ENCODE measurements around the gene PLK3. TPM values are rescaled to one million over a fixed set of nuclear protein-coding genes. Genes with fewer than 3 reads are reported as not detected.
"Not testable (repeated sequence)": the region's sequence is repeated elsewhere in the genome, so short reads cannot be mapped to it uniquely, and the experiment has no call there.

PLK3 gene
- total RNA-seq, 1 experiment from 2014 or later: 12.7 TPM

- BruUV-seq (replicated peaks): no TSS peak
- Histone ChIP-seq H3K9me2 (ENCODE audit: insufficient read depth) (no peaks in the 10 kb centered on the region), H3K27me3 (ENCODE audit: insufficient read depth, low read depth) (no peaks in the 10 kb centered on the region), H3K4me1 (replicated peaks; ENCODE audit: insufficient read depth) (peaks cover 72% of the 10 kb centered on the region), H3K36me3 (ENCODE audit: low read depth) (no peaks in the 10 kb centered on the region), H3K4me2 (no peak overlapping the region), H3K4me3 (no peak overlapping the region), H2AFZ (no peak overlapping the region), H3K9me3 (ENCODE audit: insufficient read depth, low read depth) (no peaks in the 10 kb centered on the region), H3K79me2 (ENCODE audit: low read depth) (no peaks in the 10 kb centered on the region; the same call in 1 of the 2 replicates), H3K27ac (peak overlapping the region; percentile 17; the same call in 1 of the 2 replicates), H4K20me1 (ENCODE audit: insufficient read depth) (no peaks in the 10 kb centered on the region), H3F3A (ENCODE audit: insufficient read depth, low read depth) (peaks cover 68% of the 10 kb centered on the region)
- no peak for TF ChIP-seq EZH2 (IDR thresholded peaks at IDR 0.05; ENCODE audit: low read depth)
- TF ChIP-seq, protein P1, sequence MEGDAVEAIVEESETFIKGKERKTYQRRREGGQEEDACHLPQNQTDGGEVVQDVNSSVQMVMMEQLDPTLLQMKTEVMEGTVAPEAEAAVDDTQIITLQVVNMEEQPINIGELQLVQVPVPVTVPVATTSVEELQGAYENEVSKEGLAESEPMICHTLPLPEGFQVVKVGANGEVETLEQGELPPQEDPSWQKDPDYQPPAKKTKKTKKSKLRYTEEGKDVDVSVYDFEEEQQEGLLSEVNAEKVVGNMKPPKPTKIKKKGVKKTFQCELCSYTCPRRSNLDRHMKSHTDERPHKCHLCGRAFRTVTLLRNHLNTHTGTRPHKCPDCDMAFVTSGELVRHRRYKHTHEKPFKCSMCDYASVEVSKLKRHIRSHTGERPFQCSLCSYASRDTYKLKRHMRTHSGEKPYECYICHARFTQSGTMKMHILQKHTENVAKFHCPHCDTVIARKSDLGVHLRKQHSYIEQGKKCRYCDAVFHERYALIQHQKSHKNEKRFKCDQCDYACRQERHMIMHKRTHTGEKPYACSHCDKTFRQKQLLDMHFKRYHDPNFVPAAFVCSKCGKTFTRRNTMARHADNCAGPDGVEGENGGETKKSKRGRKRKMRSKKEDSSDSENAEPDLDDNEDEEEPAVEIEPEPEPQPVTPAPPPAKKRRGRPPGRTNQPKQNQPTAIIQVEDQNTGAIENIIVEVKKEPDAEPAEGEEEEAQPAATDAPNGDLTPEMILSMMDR (conservative IDR thresholded peaks at IDR 0.05): no peak
- intact Hi-C loops (cut with micrococcal nuclease; ENCODE audit: unreplicated experiment): no loop called here
- CTCF ChIA-PET: interaction anchor here (1.1 kb wide), 1 partner anchor 10 kb away, joined by 5 read pairs; no protein-coding TSS in a partner anchor
- DNase-seq: no peak
- POLR2A ChIA-PET (ENCODE audit: unreplicated experiment): interaction anchor here (0.6 to 0.7 kb wide), 2 partner anchors 71 to 492 kb away, joined by 4 to 6 read pairs; no protein-coding TSS in a partner anchor
Observed at GRCh38 chr1:44811234-44811633, 11.1 kb downstream of the PLK3 start.

DNA sequence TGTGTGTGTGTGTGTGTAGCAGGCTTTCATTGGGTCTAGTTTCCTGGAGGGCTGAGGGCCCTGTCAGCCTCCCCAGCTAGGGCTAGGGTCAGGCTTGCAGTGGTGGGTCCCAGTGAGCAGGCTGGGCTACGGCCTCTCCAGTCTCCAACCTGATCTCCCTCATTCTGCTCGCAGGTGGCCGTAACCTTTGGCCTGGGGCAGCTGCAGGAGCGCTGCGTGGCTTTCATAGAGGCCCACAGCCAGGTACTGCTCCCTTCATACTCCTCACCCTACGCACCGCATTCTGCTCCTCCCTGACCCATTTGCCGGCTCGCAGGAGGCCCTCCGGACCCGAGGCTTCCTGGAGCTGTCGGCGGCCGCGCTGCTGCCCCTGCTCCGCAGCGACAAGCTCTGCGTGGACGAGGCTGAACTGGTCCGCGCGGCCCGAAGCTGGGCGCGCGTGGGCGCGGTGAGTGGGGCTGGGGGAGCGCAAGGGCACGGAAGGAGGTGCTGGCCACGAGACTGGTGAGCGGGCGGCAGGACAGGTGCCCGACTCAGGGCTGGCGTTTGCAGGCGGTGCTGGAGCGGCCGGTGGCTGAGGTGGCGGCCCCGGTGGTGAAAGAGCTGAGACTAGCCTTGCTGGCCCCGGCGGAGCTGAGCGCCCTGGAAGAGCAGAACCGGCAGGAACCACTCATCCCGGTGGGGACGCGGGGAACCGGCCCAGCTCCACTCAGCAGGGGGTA lies 12.8 kb downstream of the PLK3 start:
- Histone ChIP-seq H3K79me2 (ENCODE audit: low read depth) (no peaks in the 10 kb centered on the region; the same call in 1 of the 2 replicates), H4K20me1 (ENCODE audit: insufficient read depth) (no peaks in the 10 kb centered on the region), H3K4me1 (replicated peaks; ENCODE audit: insufficient read depth) (peaks cover 58% of the 10 kb centered on the region), H3K27ac (no peak overlapping the region), H3K4me3 (no peak overlapping the region), H3K36me3 (ENCODE audit: low read depth) (no peaks in the 10 kb centered on the region), H3K4me2 (no peak overlapping the region), H3K9me3 (ENCODE audit: insufficient read depth, low read depth) (no peaks in the 10 kb centered on the region), H2AFZ (no peak overlapping the region), H3K27me3 (ENCODE audit: insufficient read depth, low read depth) (no peaks in the 10 kb centered on the region), H3F3A (ENCODE audit: insufficient read depth, low read depth) (peaks cover 56% of the 10 kb centered on the region), H3K9me2 (ENCODE audit: insufficient read depth) (no peaks in the 10 kb centered on the region)
- no peak for TF ChIP-seq EZH2 (IDR thresholded peaks at IDR 0.05; ENCODE audit: low read depth)
- TF ChIP-seq, protein P1 (conservative IDR thresholded peaks at IDR 0.05): no peak
- DNase-seq: no peak
- ChIA-PET CTCF (no interaction called here), POLR2A (ENCODE audit: unreplicated experiment) (interaction anchor here (0.7 kb wide), 1 partner anchor 205 kb away, joined by 6 read pairs; no protein-coding TSS in a partner anchor)
- BruUV-seq (replicated peaks): no TSS peak
- intact Hi-C loops (cut with micrococcal nuclease; ENCODE audit: unreplicated experiment): no loop called here

GRCh38 chr1:44815926-44816325 lies 15.7 kb downstream of the PLK3 start:
- H3K9me3 ChIP-seq (ENCODE audit: insufficient read depth, low read depth); BruUV-seq (replicated peaks); CTCF ChIA-PET; DNase-seq; H2AFZ ChIP-seq; H3K79me2 ChIP-seq (ENCODE audit: low read depth); intact Hi-C loops (cut with micrococcal nuclease; ENCODE audit: unreplicated experiment); H4K20me1 ChIP-seq (ENCODE audit: insufficient read depth); H3K4me3 ChIP-seq; H3K27me3 ChIP-seq (ENCODE audit: insufficient read depth, low read depth); H3K9me2 ChIP-seq (ENCODE audit: insufficient read depth); H3K36me3 ChIP-seq (ENCODE audit: low read depth): not testable (repeated sequence)
- Histone ChIP-seq H3F3A (ENCODE audit: insufficient read depth, low read depth) (peaks cover 43% of the 10 kb centered on the region), H3K4me1 (replicated peaks; ENCODE audit: insufficient read depth) (peaks cover 44% of the 10 kb centered on the region), H3K4me2 (0 out of 2 replicates have a peak overlapping the region, but pooled peaks have one; percentile 44), H3K27ac (peak overlapping the region; percentile 52; the same call in 1 of the 2 replicates)
- POLR2A ChIA-PET (ENCODE audit: unreplicated experiment): interaction anchor here (0.6 kb wide), 1 partner anchor 75 kb away, joined by 12 read pairs; no protein-coding TSS in a partner anchor

Measured in PC-9 (cell line).